Right atrium auricular region (tissue), 2 donors: ENCODE data around the gene GCDH. TPM values are rescaled to one million over a fixed set of nuclear protein-coding genes. Genes with fewer than 3 reads are reported as not detected.
A peak's percentile ranks its signal among the peaks of the same experiment; 100 is the strongest.
"Not testable (repeated sequence)": the region's sequence is repeated elsewhere in the genome, so short reads cannot be mapped to it uniquely, and the experiment has no call there.

Source experiments
- DNase-seq: peaks from one replicate; pipeline ENCODE4 v3.0.0-alpha.2; 2019; ENCODE audit warnings: low spot score
- H3K27ac ChIP-seq, 2 donors: fragments of 200-600 bp; sonication (generic); 1 replicate in 1 of 2; 2 replicates in 1 of 2; pipeline ENCODE4 v1.5.1; 2016 to 2019
- H3K27me3 ChIP-seq, 2 donors: fragments of 200-600 bp; sonication (generic); one replicate each; pipeline versions ENCODE4 v1.5.1 to v1.6.0; 2017 to 2019
- H3K36me3 ChIP-seq: fragments of 200-600 bp; sonication (generic); one replicate; pipeline ENCODE4 v1.5.1; 2016
- H3K4me1 ChIP-seq, 2 donors: fragments of 200-600 bp; sonication (generic); one replicate each; pipeline versions ENCODE4 v1.5.1 to v1.6.0; 2017 to 2019
- H3K4me3 ChIP-seq, 2 donors: fragments of 200-600 bp; sonication (generic); 1 replicate in 1 of 2; 2 replicates in 1 of 2; pipeline ENCODE4 v1.5.1; 2017 to 2019; ENCODE audit warnings: mild to moderate bottlenecking in 1 of 2, moderate library complexity in 1 of 2
- H3K9me3 ChIP-seq, 2 donors: fragments of 200-600 bp; sonication (generic); one replicate each; pipeline ENCODE4 v1.5.1; 2019
- total RNA-seq, 2 donors: library from RNA; depleted of rRNA; stranded (reverse); fragments of >200 nt; gene quantifications; one replicate each; pipeline ENCODE4 v1.1.0, GENCODE V29; 2016
- TF ChIP-seq, protein P1 (sequence below), 2 donors: fragments of 200-600 bp; sonication (generic); IDR thresholded peaks; one replicate each; pipeline ENCODE4 v1.5.1; 2019; ENCODE audit warnings: antibody characterized with exemption in 2 of 2

The GCDH gene
- total RNA-seq, 2 donors from 2014 or later, result 28.4 to 58.3 TPM

DNA sequence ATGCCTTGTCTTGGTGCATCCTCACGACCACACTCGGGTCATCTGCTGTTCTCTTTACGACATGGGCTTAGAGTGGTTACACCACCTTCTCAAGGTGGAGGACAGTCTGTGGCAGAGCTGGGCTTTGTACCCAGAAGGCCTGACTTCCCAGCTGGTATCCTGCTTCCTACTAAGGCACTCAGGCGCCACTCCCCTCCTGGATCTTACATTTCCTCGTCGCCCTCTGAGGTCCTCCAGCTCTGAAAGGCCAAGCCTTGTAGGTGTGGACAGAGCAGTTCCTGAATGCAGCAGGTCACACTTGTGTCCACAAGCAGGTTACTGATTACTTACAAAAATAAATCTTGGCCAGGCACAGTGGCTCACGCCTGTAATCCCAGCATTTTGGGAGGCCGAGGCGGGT is 16.2 kb downstream of the GCDH start:
- H3K4me3 ChIP-seq, result no peak overlapping the region
- peaks cover 0 to under 1% of the 10 kb centered on the region in 2 donors for H3K4me1 ChIP-seq
- no peaks in the 10 kb centered on the region for H3K36me3 ChIP-seq
- DNase-seq, result no peak
- H3K27me3 ChIP-seq, result no peaks in the 10 kb centered on the region
- TF ChIP-seq, protein P1, sequence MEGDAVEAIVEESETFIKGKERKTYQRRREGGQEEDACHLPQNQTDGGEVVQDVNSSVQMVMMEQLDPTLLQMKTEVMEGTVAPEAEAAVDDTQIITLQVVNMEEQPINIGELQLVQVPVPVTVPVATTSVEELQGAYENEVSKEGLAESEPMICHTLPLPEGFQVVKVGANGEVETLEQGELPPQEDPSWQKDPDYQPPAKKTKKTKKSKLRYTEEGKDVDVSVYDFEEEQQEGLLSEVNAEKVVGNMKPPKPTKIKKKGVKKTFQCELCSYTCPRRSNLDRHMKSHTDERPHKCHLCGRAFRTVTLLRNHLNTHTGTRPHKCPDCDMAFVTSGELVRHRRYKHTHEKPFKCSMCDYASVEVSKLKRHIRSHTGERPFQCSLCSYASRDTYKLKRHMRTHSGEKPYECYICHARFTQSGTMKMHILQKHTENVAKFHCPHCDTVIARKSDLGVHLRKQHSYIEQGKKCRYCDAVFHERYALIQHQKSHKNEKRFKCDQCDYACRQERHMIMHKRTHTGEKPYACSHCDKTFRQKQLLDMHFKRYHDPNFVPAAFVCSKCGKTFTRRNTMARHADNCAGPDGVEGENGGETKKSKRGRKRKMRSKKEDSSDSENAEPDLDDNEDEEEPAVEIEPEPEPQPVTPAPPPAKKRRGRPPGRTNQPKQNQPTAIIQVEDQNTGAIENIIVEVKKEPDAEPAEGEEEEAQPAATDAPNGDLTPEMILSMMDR (IDR thresholded peaks at IDR 0.05), result no peak
- H3K27ac ChIP-seq, result no peak overlapping the region
- H3K9me3 ChIP-seq, result no peaks in the 10 kb centered on the region

DNA sequence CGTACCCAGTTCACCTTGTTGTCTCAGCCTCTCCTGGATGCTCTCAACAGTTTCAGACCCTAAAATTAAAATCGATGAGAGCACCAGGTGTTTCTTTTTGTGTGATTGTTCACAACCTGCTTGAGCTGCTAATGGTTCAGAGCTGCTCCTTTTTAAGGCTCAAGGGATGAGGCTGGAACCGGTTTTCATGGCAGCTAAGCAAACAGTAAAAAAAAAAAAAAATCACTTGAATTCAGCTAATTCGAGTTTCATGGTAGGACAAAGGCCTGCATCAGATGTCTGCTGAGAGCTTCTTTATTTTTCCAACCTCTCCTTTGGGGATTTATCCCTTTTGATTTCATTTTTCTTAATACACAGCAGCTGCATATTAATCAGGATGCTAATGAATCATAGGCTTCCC is 21.6 kb downstream of the GCDH start:
- Histone ChIP-seq H3K27ac (peak overlapping the region; percentile 54 to 72), H3K4me3 (peak overlapping the region in 1 of 2 donors; percentile 27), H3K9me3 (no peaks in the 10 kb centered on the region), H3K36me3 (no peaks in the 10 kb centered on the region), H3K4me1 (peaks cover 0 to 22% of the 10 kb centered on the region in 2 donors), H3K27me3 (no peaks in the 10 kb centered on the region)
- DNase-seq, result no peak
- TF ChIP-seq, protein P1 (IDR thresholded peaks at IDR 0.05), result no peak

DNA sequence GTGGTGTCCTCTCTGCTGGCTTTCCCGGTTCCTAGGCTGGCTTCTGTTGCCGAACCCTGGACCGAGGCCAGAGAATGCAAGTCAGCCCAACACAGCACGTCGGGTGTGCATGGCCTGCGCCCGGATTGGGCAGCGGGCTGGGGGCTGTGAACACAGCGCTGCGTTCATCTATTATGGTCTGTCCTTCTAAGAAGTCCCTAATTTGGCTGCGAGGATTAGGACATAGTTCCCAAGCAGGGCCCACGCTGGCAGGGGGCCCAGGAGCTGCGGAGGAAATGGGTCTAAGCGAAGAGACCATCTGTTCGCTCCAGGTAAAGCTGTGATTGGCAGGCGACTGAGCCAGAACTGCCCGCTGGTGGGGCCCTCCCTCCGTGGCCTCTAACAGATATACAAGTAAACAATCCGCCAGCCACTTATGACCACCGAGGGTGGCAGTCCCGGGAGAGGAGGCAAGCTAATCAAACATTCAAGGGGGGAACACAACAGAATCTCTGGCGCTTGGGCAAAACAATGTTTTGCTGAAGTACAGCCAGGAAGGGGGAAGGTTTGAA is 22.1 kb downstream of the GCDH start:
- Histone ChIP-seq H3K9me3 (no peaks in the 10 kb centered on the region), H3K27ac (peak overlapping the region; percentile 54 to 72), H3K27me3 (no peaks in the 10 kb centered on the region), H3K4me3 (peak overlapping the region in 1 of 2 donors; percentile 27), H3K4me1 (peaks cover 0 to 22% of the 10 kb centered on the region in 2 donors), H3K36me3 (no peaks in the 10 kb centered on the region)
- DNase-seq, result peak; percentile 77
- TF ChIP-seq, protein P1 (IDR thresholded peaks at IDR 0.05), result no peak

DNA sequence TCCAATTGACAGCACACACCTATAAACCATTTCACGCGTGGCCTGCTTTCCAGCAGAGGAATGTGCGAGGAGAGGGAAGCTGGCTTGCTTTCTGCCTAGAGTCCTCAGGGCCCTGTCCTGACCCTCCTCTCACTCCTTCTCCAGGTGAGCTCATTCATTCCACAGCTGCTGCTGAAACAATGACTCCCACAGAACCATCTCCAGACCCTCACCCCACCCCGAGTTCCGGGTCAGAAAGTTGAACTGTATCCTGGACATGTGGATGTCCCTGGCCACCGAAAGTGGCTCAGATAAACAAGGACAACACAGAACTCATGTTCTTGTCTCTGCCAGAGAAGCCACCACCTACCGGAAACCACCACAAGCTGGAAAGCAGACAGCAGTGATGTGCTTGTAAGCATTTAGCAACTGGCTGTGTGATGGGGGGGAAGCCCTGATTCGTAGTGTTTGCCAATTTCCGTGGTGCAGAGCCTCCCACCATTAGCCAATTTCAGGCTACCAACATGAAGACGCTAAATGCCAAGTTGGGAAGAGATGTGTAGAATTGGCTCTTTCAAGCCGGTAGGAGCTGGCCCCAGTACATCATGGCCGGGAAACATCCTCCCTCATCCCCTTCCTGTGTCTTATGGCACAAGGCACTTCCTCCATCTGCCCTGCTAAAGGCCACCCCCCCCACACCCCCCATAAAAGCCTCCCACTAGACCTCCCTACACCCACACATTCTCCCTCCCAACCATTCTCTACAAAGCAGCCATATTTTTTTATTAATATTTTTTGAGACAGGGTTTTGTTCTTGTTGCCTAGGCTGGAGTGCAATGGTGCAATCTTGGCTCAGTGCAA is 23.1 kb downstream of the GCDH start:
- H3K27me3 ChIP-seq, result no peaks in the 10 kb centered on the region
- H3K9me3 ChIP-seq, result no peaks in the 10 kb centered on the region
- peaks cover 0 to 26% of the 10 kb centered on the region in 2 donors for H3K4me1 ChIP-seq
- H3K4me3 ChIP-seq, result no peak overlapping the region
- H3K27ac ChIP-seq, result peak overlapping the region; percentile 54 to 72
- no peaks in the 10 kb centered on the region for H3K36me3 ChIP-seq
- DNase-seq, result no peak
- TF ChIP-seq, protein P1 (IDR thresholded peaks at IDR 0.05), result no peak

DNA sequence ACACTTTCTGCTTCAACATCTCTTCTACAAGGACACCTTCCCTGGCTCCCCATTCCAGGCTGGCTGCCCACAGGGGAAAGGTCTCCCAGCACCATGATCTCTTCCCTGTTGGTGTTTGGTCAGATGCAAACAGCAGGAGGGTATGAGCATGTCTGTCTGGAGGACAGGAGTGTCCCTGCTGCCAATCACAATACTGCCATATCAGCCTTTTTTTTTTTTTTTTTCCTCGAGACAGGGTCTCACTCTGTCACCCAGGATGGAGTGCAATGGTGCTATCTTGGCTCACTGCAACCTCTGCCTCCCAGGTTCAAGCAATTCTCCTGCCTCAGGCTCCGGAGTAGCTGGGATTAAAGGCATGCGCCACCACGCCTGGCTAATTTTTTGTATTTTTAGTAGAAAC is 24.9 kb downstream of the GCDH start:
- not testable (repeated sequence) for H3K27me3 ChIP-seq

DNA sequence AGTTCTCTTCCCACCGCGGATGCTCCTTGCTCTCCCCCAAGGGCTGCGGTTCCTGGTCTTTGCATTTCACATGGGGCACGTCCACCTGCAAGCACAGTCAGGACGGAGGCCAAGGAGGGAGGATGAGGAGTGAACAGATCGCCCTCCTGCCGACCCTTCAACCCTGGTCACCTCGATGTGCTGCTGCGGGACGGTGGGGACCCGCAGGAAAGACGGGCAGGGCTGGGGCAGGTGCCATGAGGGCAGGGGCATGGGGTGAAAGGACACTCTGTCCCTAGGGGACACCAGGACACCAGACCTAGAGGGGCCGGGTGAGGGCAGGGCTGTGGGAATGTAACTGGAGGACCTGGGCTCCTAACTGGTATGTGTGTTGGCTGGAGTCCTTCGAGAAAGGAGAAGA is 27.3 kb downstream of the GCDH start:
- DNase-seq, result no peak
- no peak overlapping the region for H3K27ac ChIP-seq
- H3K4me1 ChIP-seq, result peaks cover 0 to 14% of the 10 kb centered on the region in 2 donors
- H3K4me3 ChIP-seq, result no peak overlapping the region
- peaks cover 11% of the 10 kb centered on the region for H3K36me3 ChIP-seq
- no peaks in the 10 kb centered on the region for H3K9me3 ChIP-seq
- no peaks in the 10 kb centered on the region for H3K27me3 ChIP-seq
- TF ChIP-seq, protein P1 (IDR thresholded peaks at IDR 0.05), result no peak

More for the DNA sequence above, 24.9 kb downstream of the GCDH start:
- H3K36me3 ChIP-seq, DNase-seq, H3K27ac ChIP-seq, H3K4me3 ChIP-seq, H3K9me3 ChIP-seq: not testable (repeated sequence)
- H3K4me1 ChIP-seq, result peaks cover 0 to 26% of the 10 kb centered on the region in 2 donors
